ENCODE results near the gene SLC2A5. TPM values are rescaled to one million over a fixed set of nuclear protein-coding genes. Genes with fewer than 3 reads are reported as not detected.

SLC2A5 gene
- total RNA-seq, 1 experiment from 2014 or later, result 0.61 TPM

GRCh38 chr1:9059891-9060744 is 9.3 kb downstream of the SLC2A5 start:
- no peak overlapping the region for H3K4me3 Mint-ChIP-seq (ENCODE audit: unreplicated experiment)
- H3K9me3 Mint-ChIP-seq (ENCODE audit: unreplicated experiment), result no peaks in the 10 kb centered on the region
- CTCF ChIA-PET, result no interaction called here

GRCh38 chr1:9058465-9058864 is 11.0 kb downstream of the SLC2A5 start:
- ChIA-PET CTCF (interaction anchor here (0.7 to 1.4 kb wide), 3 partner anchors 8 to 71 kb away, joined by 3 to 6 read pairs (median 5); no protein-coding TSS in a partner anchor), POLR2A (no interaction called here)
- H3K27me3 Mint-ChIP-seq (ENCODE audit: insufficient read depth, unreplicated experiment), result no peaks in the 10 kb centered on the region

More at GRCh38 chr1:9059891-9060744, 9.3 kb downstream of the SLC2A5 start:
- no TSS peak for BruUV-seq (replicated peaks)
- no peak for TF ChIP-seq CTCF (IDR thresholded peaks at IDR 0.05; ENCODE audit: unreplicated experiment)
- intact Hi-C loops (cut with micrococcal nuclease), result no loop called here
- POLR2A ChIA-PET, result interaction anchor here (0.6 to 1.5 kb wide), 2 partner anchors 14 to 174 kb away, joined by 3 to 5 read pairs; no protein-coding TSS in a partner anchor
- DNase-seq (ENCODE audit: unreplicated experiment), result no peak
- Mint-ChIP-seq H3K27me3 (ENCODE audit: insufficient read depth, unreplicated experiment) (no peaks in the 10 kb centered on the region), H3K27ac (ENCODE audit: low read depth, unreplicated experiment) (no peak overlapping the region), H3K36me3 (ENCODE audit: insufficient read depth, unreplicated experiment) (no peaks in the 10 kb centered on the region), H3K4me1 (ENCODE audit: insufficient read depth, unreplicated experiment) (peaks cover 11% of the 10 kb centered on the region)

GRCh38 chr1:9057851-9058250 is 11.6 kb downstream of the SLC2A5 start:
- H3K4me1 Mint-ChIP-seq (ENCODE audit: insufficient read depth, unreplicated experiment), result peaks cover 11% of the 10 kb centered on the region
- H3K4me3 Mint-ChIP-seq (ENCODE audit: unreplicated experiment), result no peak overlapping the region
- CTCF ChIA-PET, result interaction anchor here (1.0 to 1.4 kb wide), 2 partner anchors 13 to 70 kb away, joined by 5 to 6 read pairs; no protein-coding TSS in a partner anchor
- no peak overlapping the region for H3K27ac Mint-ChIP-seq (ENCODE audit: low read depth, unreplicated experiment)
- no peaks in the 10 kb centered on the region for H3K27me3 Mint-ChIP-seq (ENCODE audit: insufficient read depth, unreplicated experiment)
- intact Hi-C loops (cut with micrococcal nuclease), result no loop called here
- H3K9me3 Mint-ChIP-seq (ENCODE audit: unreplicated experiment), result no peaks in the 10 kb centered on the region
- no peak for DNase-seq (ENCODE audit: unreplicated experiment)
- POLR2A ChIA-PET, result interaction anchor here (0.9 kb wide), 1 partner anchor 17 kb away, joined by 3 read pairs; no protein-coding TSS in a partner anchor
- BruUV-seq (replicated peaks), result no TSS peak
- TF ChIP-seq CTCF (IDR thresholded peaks at IDR 0.05; ENCODE audit: unreplicated experiment), result no peak
- H3K36me3 Mint-ChIP-seq (ENCODE audit: insufficient read depth, unreplicated experiment), result no peaks in the 10 kb centered on the region

More at GRCh38 chr1:9058465-9058864, 11.0 kb downstream of the SLC2A5 start:
- no peaks in the 10 kb centered on the region for H3K9me3 Mint-ChIP-seq (ENCODE audit: unreplicated experiment)
- no TSS peak for BruUV-seq (replicated peaks)
- no peak overlapping the region for H3K27ac Mint-ChIP-seq (ENCODE audit: low read depth, unreplicated experiment)
- TF ChIP-seq CTCF (IDR thresholded peaks at IDR 0.05; ENCODE audit: unreplicated experiment), result no peak
- intact Hi-C loops (cut with micrococcal nuclease), result no loop called here
- H3K36me3 Mint-ChIP-seq (ENCODE audit: insufficient read depth, unreplicated experiment), result no peaks in the 10 kb centered on the region
- no peak for DNase-seq (ENCODE audit: unreplicated experiment)
- no peak overlapping the region for H3K4me3 Mint-ChIP-seq (ENCODE audit: unreplicated experiment)
- peaks cover 11% of the 10 kb centered on the region for H3K4me1 Mint-ChIP-seq (ENCODE audit: insufficient read depth, unreplicated experiment)

- CTCF ChIA-PET, result interaction anchor here (1.0 to 1.1 kb wide), 2 partner anchors 40 to 58 kb away, joined by 3 read pairs; no protein-coding TSS in a partner anchor
- Mint-ChIP-seq H3K36me3 (ENCODE audit: insufficient read depth, unreplicated experiment) (no peaks in the 10 kb centered on the region), H3K27me3 (ENCODE audit: insufficient read depth, unreplicated experiment) (no peaks in the 10 kb centered on the region), H3K4me3 (ENCODE audit: unreplicated experiment) (no peak overlapping the region), H3K9me3 (ENCODE audit: unreplicated experiment) (no peaks in the 10 kb centered on the region), H3K27ac (ENCODE audit: low read depth, unreplicated experiment) (no peak overlapping the region), H3K4me1 (ENCODE audit: insufficient read depth, unreplicated experiment) (no peaks in the 10 kb centered on the region)
- POLR2A ChIA-PET, result no interaction called here
- BruUV-seq (replicated peaks), result no TSS peak
- no peak for TF ChIP-seq CTCF (IDR thresholded peaks at IDR 0.05; ENCODE audit: unreplicated experiment)
- no peak for DNase-seq (ENCODE audit: unreplicated experiment)
- intact Hi-C loops (cut with micrococcal nuclease), result no loop called here
Measured at GRCh38 chr1:9052272-9053049, 17.0 kb downstream of the SLC2A5 start.
